NOMO-1 treated with dmso at 0.1 percent for 144 hours (cell line): ENCODE results near the gene ATP1B3.
"Not testable (repeated sequence)": the region's sequence is repeated elsewhere in the genome, so short reads cannot be mapped to it uniquely, and the experiment has no call there.

Experiments used
- DNase-seq: peaks from one replicate; lab custom pipeline; 2025; ENCODE audit not compliant: unreplicated experiment; lab: John Stamatoyannopoulos, UW

ATP1B3 gene

GRCh38 chr3:141941093-141941492, 64.7 kb downstream of the ATP1B3 start:
- no peak for DNase-seq

DNA sequence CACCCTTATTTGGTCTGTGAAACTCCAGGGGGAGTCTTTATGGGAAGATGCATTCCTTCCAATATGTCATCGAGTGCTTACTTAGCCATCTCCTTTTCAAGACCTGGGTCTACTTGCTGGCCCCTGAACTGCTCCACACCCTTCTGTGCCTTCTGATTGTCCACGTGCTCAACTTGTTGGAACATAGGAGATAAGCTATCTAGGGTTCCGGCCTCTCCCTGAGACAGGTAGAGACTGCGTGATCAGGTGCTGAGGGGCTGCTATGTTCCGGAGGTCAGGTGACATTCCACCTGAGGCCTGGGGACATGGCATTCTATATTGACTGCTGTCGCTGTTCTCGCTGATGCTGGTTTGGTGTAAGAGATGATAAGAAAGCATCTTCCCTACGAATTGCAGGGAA, 65.6 kb downstream of the ATP1B3 start:
- no peak for DNase-seq

- no peak for DNase-seq
These were observed 69.5 kb downstream of the ATP1B3 start for GRCh38 chr3:141945726-141946485.

DNA sequence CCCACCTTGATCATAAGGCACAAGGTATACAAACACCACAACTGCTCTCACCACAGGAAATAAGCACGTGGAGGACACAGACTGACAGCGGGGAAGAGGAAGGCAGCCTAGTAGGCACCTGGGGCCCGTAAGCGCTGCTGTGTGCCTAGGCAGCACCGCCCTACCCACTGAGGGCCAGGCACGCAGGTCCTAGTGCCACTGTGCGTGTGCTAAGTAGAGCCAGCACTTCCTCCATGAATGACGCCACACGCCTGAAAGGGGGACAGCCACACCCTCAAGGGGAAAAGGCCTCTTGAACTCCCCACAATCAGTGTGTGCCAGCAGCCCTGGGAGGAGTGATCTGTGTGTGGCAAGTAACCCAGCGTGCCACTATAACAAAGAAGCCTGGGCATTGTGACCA, 73.0 kb downstream of the ATP1B3 start:
- DNase-seq = no peak

GRCh38 chr3:141949972-141950371, 73.5 kb downstream of the ATP1B3 start:
- no peak for DNase-seq

DNA sequence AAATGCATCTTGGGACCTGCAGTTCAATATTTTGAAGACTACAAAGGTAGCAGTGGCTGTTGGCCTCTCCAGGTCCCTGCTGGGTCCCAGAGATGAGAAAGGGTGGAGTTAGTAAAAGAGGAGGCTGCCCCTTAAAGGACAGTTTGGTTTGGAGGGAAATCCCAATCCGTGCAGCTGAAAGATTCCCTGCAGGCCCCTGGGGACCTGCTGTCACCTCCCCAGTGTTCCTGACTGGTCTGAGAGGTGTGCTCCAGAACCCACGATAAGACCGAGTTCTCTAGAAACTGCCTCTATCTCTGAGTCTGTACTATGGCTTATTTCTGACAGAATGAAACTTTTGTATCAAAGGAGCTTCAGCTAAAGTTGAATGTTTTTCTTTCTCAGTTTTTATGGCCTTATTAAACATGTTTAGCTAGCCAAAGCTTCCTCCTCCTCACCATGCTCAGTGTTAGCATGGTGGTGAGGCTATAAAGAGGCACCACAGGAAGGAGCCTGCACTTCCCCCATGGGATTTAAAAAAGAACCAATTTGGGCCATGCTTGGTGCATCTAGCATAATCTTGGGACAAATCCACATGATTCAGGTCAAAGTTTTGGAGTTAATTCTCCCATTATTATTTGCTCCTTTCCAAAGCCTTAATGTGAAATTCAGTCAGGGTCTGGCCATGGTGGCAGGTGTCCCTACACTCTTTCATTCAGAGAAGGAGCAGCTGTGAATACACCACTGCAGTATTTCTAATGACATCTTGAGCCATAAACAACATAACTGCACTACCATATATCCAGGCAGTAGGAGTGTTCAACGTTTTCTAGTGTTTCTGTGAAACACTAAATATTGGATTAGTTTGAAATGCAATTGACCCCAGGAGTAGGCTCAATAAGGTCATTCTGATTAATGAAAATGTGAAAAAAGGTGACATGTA, 74.4 kb downstream of the ATP1B3 start:
- no peak for DNase-seq

DNA sequence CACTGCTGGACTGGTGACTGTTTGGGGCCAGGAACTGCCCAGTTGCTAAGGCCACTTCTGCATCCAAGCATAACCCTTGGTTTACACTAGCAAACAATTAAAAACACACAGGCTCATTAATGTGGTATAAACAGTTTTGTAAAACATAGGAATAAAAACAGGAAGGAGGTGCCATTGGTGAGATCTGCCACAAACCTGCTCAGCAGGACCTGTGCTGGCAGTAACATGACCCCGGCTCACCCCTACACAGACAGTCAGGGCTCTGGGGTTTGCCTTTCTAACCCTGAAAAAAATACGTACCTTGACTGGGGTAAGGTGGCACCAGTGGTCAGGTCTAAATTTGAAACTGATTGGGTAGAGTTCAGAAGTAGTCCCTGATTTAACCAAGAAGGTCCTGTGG, 76.2 kb downstream of the ATP1B3 start:
- DNase-seq = no peak

- DNase-seq = no peak
These were observed 78.7 kb downstream of the ATP1B3 start for GRCh38 chr3:141955175-141955574.

DNA sequence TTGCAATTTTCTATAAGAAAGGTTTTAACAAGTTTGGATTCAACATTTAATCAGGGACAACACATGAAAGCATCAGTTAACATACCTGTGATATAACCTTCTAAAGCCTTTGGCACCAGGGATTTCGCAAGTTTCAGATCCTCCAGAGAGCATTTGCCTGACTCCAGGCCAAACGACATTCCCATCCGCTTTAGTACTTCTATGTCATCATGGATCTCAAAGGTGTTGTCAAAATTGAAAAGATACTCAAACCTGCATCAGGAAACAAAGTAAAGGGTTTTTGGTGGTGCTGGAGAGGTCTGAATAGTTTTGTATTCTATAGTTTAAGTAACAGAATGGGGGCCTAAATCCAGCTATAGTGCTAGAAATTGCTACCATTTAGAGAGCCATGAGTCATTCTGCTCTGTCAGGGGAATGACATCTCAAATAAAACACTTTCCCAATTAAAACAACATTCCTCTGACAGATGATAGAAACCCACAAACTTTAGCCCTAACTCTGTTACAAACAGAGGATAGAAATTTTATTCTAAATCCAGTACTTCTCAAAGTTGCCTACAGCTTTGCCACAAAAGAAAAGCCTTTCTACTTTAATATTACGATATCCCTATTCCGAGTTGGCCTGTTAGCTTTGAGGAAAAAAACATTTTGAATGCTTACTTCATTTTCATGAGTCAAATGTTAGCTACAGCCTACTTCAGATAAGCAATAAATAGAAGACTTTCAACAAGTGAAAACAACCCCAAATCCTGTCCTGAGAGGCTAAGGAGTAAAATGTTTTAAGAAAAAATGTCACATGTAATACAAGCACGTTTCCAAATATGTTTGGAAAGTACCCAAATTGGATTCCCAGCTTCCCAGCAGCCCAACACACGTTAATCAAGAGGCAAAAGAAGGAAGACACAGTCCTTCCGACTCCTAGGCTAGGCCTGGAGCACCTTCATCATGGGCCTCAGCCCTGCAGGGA, 83.4 kb downstream of the ATP1B3 start:
- no peak for DNase-seq

DNA sequence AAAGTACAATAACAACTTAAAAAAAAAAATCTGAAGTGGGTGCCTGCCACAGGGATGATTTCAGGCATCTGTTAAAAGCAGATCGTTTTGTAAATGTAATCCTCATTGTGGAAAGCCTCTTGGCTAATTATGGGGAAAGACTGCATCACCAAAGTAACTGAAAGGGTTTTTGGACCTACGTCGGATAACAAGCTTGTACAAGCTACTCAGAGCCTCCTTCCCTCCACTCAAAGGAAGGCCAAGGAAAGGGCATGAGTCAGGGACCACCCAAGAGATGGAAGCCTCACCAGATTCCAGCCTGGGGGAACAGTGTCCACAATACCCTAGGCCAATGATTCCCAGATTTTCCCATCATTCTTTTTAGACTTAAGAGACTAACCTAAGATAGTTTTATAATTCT, 84.3 kb downstream of the ATP1B3 start:
- DNase-seq = no peak

GRCh38 chr3:141963301-141963700, 86.9 kb downstream of the ATP1B3 start:
- no peak for DNase-seq

DNA sequence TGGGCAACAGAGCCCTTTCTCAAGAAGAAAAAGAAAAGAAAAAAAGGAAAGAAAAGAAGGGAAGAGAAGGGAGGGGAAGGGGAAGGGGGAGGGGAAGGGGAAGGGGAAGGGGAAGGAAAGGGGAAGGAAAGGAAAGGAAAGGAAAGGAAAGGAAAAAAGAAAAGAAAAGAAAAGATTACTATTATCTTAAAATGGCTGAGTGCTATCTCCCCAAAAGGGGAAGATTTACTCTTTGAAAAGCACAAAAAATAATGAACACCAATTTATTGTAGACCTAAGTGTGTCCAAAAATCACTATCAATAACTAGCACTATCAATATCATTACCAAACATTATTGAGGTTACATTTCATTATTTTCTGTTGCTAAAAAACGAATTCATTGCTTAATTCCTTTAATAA, 89.0 kb downstream of the ATP1B3 start:
- DNase-seq = no peak

GRCh38 chr3:141969711-141970110, 93.3 kb downstream of the ATP1B3 start:
- DNase-seq = no peak

DNA sequence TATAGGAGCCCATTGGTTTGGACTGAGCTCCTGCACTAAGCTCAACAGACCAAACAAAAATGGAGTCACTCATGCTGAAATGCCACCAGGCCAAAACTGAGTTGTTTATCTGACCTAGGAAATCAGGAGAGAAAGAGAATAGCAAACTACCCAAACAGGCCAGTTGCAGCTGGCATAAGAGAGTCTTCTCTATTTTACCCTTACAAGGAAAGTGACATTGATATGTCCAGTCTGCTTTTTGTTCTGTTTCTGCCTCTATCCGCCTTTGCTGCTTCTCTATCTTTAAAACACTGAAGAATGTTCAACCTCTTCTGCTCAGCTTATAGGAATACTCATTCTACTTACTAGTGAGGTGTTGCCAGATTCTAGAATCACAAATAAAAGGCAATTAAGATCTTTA, 95.1 kb downstream of the ATP1B3 start:
- no peak for DNase-seq

DNA sequence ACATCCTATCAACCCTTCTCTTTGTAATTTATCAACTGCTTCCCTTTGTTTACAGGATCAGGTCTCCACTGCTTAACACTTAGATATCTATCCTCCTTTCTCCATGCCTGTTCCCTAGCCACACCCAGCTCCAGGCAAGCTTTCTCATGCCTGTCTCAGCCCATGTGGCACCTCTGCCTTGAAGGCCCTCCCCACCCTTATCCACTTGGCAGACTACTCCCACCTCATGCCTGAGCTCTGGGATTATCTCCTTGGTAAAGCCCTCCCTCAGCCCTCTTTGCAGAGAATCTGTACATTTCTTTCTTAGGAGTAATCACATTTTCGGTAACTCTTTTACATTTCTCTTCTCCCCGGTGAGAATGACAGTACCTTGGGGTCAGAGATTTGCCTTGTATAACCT, 96.0 kb downstream of the ATP1B3 start:
- no peak for DNase-seq

DNA sequence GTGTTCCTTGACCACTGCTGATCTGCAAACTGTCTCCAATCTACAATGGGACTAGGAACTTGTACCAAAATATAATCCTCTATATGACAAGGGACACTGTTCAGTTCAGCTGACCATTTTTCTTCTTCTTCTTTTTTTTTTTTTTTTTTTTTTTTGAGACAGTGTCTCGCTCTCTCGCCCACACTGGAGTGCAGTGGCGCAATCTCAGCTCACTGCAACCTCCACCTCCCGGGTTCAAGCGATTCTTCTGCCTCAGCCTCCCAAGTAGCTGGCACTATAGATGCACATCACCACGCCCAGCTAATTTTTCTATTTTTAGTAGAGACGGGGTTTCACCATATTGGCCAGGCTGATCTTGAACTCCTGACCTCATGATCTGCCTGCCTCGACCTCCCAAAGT, 98.3 kb downstream of the ATP1B3 start:
- DNase-seq = not testable (repeated sequence)
